GM10266 (cell line): ENCODE data around the gene ITGAE.
A peak's percentile ranks its signal among the peaks of the same experiment; 100 is the strongest.

Experiments used
- DNase-seq: peaks from one replicate; pipeline ENCODE4 v3.0.0; 2012; ENCODE audit errors: extremely low spot score
- CTCF ChIP-seq: IDR thresholded peaks from 2 replicates; pipeline ENCODE4 v1.5.1; 2012; ENCODE audit warnings: mild to moderate bottlenecking, low read depth; ENCODE audit not compliant: control insufficient read depth, insufficient read depth; ENCODE audit errors: missing control alignments

ITGAE gene

GRCh38 chr17:3678095-3678820 lies 122.7 kb downstream of the ITGAE start:
- DNase-seq = no peak
- no peak for TF ChIP-seq CTCF

- no peak for TF ChIP-seq CTCF
- DNase-seq = no peak
These were observed 125.1 kb downstream of the ITGAE start for GRCh38 chr17:3675886-3676285.

GRCh38 chr17:3672571-3672970 lies 128.4 kb downstream of the ITGAE start:
- no peak for TF ChIP-seq CTCF
- DNase-seq = no peak

GRCh38 chr17:3669548-3669947 lies 131.4 kb downstream of the ITGAE start:
- TF ChIP-seq CTCF = no peak
- DNase-seq = no peak

GRCh38 chr17:3669085-3669347 lies 132.0 kb downstream of the ITGAE start:
- no peak for DNase-seq
- no peak for TF ChIP-seq CTCF

GRCh38 chr17:3668279-3669084 lies 132.5 kb downstream of the ITGAE start, which contains the start of the genes EMC6 and TAX1BP3:
Gene EMC6 (plus strand): TSS chr17:3668812. CDS start chr17:3669147, 335 bp downstream.
Gene TAX1BP3 (minus strand): TSS chr17:3668578. CDS start chr17:3668526, 52 bp downstream.
- peak; percentile 100 for DNase-seq
- TF ChIP-seq CTCF = no peak
